ENCODE measurements around the gene DRICH1. TPM values are rescaled to one million over a fixed set of nuclear protein-coding genes. Genes with fewer than 3 reads are reported as not detected.

The DRICH1 gene
- total and polyA plus RNA-seq, 2 of the 13 experiments (the other 11 are each of a cell fraction or from before 2014, with no cell fraction given): 0.22 to 0.66 TPM

- CTCF ChIA-PET (ENCODE audit: low intra/inter-chr PET ratio, low total read pairs): no interaction called here
- Histone ChIP-seq H4K20me1 (ENCODE audit: insufficient read depth, low read length) (no peaks in the 10 kb centered on the region), H3K9ac (ENCODE audit: insufficient read depth, low read depth, low read length) (no peak overlapping the region), H3K4me1 (ENCODE audit: insufficient read depth, low read length) (no peaks in the 10 kb centered on the region), H2AFZ (ENCODE audit: low read length) (no peak overlapping the region), H3K4me3 (replicated peaks in 1 of 3; ENCODE audit: insufficient read depth in 1 of 3, low read depth in 2 of 3, low read length in 3 of 3) (no peak overlapping the region), H3K27ac (ENCODE audit: extremely low read length, insufficient read depth, low read length) (no peak overlapping the region), H3K79me2 (ENCODE audit: insufficient read depth, low read length) (no peaks in the 10 kb centered on the region), H3K27me3 (ENCODE audit: control insufficient read depth in 1 of 2, insufficient read depth in 2 of 2, low read length in 2 of 2) (peaks cover 3 to 27% of the 10 kb centered on the region in 2 experiments; a peak in 3 of 5 replicates), H3K9me3 (ENCODE audit: low read length) (no peaks in the 10 kb centered on the region), H3K4me2 (ENCODE audit: low read depth, low read length) (no peak overlapping the region), H3K36me3 (replicated peaks in 1 of 2; ENCODE audit: control insufficient read depth in 1 of 2, insufficient read depth in 2 of 2, low read length in 2 of 2) (no peaks in the 10 kb centered on the region)
- DNase-seq (ENCODE audit: low spot score): no peak
- BruUV-seq (replicated peaks): no TSS peak
- intact Hi-C loops (cut with micrococcal nuclease; ENCODE audit: unreplicated experiment) (no loop called here), in situ Hi-C loops (cut with HindIII; ENCODE audit: extremely low pct_ligation_motif_present, low pct_unique_long_range_greater_than_20kb) (loop anchor here (10.0 to 25.0 kb wide), 2 partner anchors 93 to 186 kb away; no protein-coding TSS in a partner anchor)
- no peak for TF ChIP-seq ZNF761 (CRISPR knock-in tag; conservative IDR thresholded peaks at IDR 0.05)
- no peak for TF ChIP-seq ZNF256 (CRISPR knock-in tag; conservative IDR thresholded peaks at IDR 0.05)
- TF ChIP-seq RELA (CRISPR knock-in tag; IDR thresholded peaks at IDR 0.05): no peak
- TF ChIP-seq ZNF646 (CRISPR knock-in tag; IDR thresholded peaks at IDR 0.05): no peak
- no peak for TF ChIP-seq SNAPC2 (CRISPR knock-in tag; IDR thresholded peaks at IDR 0.05)
- no peak for TF ChIP-seq REL (CRISPR knock-in tag; conservative IDR thresholded peaks at IDR 0.05)
- TF ChIP-seq ELF1 (CRISPR knock-in tag; IDR thresholded peaks at IDR 0.05): no peak
- TF ChIP-seq ETS1 (CRISPR knock-in tag; IDR thresholded peaks at IDR 0.05): no peak
- TF ChIP-seq ZBTB2 (CRISPR knock-in tag; IDR thresholded peaks at IDR 0.05; ENCODE audit: low read depth): no peak
- TF ChIP-seq ZNF343 (CRISPR knock-in tag; IDR thresholded peaks at IDR 0.05): no peak
- no peak for TF ChIP-seq POLR2AphosphoS2 (IDR thresholded peaks at IDR 0.05; ENCODE audit: low read depth, low read length)
- POLR2A ChIA-PET: no interaction called here
- 49% methylated on average over 7 of the region's 11 CpGs for WGBS (ENCODE audit: low lambda C conversion rate)
- ATAC-seq: no peak
- FAIRE-seq: no peak
These were observed 51.4 kb downstream of the DRICH1 start for GRCh38 chr22:23580576-23581259.
